Measurements from ENCODE around the gene CYP2D6. TPM values are rescaled to one million over a fixed set of nuclear protein-coding genes. Genes with fewer than 3 reads are reported as not detected.

The CYP2D6 gene
- total RNA-seq, 1 experiment from 2014 or later, result 6.7 TPM

DNA sequence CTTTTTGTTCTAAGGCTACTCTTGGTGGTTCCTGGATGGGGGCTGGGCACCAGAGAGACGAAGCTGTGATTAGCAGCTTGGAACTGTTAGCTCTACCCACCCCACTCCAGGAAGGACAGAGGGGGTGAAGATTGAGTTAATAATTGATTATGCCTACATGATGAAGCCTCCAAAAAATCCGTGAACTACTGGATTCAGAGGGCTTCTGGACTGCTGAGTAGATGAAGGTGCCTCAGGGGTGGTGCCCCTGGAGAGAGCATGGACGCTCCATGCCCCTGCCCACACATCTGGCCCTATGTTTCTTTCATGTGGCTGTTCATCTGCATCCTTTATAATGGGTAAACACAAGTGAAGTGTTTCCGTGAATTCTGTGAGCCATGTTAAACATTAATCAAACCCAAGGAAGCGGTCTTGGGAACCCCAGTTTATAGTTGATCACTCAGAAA lies 47.3 kb upstream of the CYP2D6 start:
- Histone ChIP-seq H3K9me3 (ENCODE audit: insufficient read depth, low read depth) (no peaks in the 10 kb centered on the region), H3K4me3 (no peak overlapping the region), H3K4me1 (replicated peaks; ENCODE audit: insufficient read depth) (no peaks in the 10 kb centered on the region), H3K27ac (no peak overlapping the region), H3K9me2 (ENCODE audit: insufficient read depth) (no peaks in the 10 kb centered on the region), H3K36me3 (ENCODE audit: low read depth) (no peaks in the 10 kb centered on the region), H3K27me3 (ENCODE audit: insufficient read depth, low read depth) (no peaks in the 10 kb centered on the region), H3K4me2 (no peak overlapping the region), H2AFZ (no peak overlapping the region), H3K79me2 (ENCODE audit: low read depth) (peaks cover 24% of the 10 kb centered on the region; the same call in 1 of the 2 replicates), H4K20me1 (ENCODE audit: insufficient read depth) (peaks cover 51% of the 10 kb centered on the region), H3F3A (ENCODE audit: insufficient read depth, low read depth) (peaks cover 15% of the 10 kb centered on the region; the same call in 1 of the 2 replicates)
- ChIA-PET POLR2A (ENCODE audit: unreplicated experiment) (no interaction called here), CTCF (interaction anchor here (0.7 kb wide), 1 partner anchor 283 kb away, joined by 4 read pairs; no protein-coding TSS in a partner anchor)
- intact Hi-C loops (cut with micrococcal nuclease; ENCODE audit: unreplicated experiment), result no loop called here
- no peak for DNase-seq
- BruUV-seq (replicated peaks), result no TSS peak
- TF ChIP-seq, protein P1, sequence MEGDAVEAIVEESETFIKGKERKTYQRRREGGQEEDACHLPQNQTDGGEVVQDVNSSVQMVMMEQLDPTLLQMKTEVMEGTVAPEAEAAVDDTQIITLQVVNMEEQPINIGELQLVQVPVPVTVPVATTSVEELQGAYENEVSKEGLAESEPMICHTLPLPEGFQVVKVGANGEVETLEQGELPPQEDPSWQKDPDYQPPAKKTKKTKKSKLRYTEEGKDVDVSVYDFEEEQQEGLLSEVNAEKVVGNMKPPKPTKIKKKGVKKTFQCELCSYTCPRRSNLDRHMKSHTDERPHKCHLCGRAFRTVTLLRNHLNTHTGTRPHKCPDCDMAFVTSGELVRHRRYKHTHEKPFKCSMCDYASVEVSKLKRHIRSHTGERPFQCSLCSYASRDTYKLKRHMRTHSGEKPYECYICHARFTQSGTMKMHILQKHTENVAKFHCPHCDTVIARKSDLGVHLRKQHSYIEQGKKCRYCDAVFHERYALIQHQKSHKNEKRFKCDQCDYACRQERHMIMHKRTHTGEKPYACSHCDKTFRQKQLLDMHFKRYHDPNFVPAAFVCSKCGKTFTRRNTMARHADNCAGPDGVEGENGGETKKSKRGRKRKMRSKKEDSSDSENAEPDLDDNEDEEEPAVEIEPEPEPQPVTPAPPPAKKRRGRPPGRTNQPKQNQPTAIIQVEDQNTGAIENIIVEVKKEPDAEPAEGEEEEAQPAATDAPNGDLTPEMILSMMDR (conservative IDR thresholded peaks at IDR 0.05), result no peak
- no peak for TF ChIP-seq EZH2 (IDR thresholded peaks at IDR 0.05; ENCODE audit: low read depth)

GRCh38 chr22:42176255-42176915 lies 45.8 kb upstream of the CYP2D6 start:
- BruUV-seq (replicated peaks), result no TSS peak
- no peaks in the 10 kb centered on the region for H3K36me3 ChIP-seq (ENCODE audit: low read depth)
- H4K20me1 ChIP-seq (ENCODE audit: insufficient read depth), result peaks cover 51% of the 10 kb centered on the region
- no peak overlapping the region for H2AFZ ChIP-seq
- H3K27me3 ChIP-seq (ENCODE audit: insufficient read depth, low read depth), result no peaks in the 10 kb centered on the region
- POLR2A ChIA-PET (ENCODE audit: unreplicated experiment), result no interaction called here
- CTCF ChIA-PET, result no interaction called here
- DNase-seq, result no peak
- intact Hi-C loops (cut with micrococcal nuclease; ENCODE audit: unreplicated experiment), result no loop called here
- no peak overlapping the region for H3K4me2 ChIP-seq
- no peaks in the 10 kb centered on the region for H3K4me1 ChIP-seq (replicated peaks; ENCODE audit: insufficient read depth)
- no peak overlapping the region for H3K4me3 ChIP-seq
- H3K9me2 ChIP-seq (ENCODE audit: insufficient read depth), result no peaks in the 10 kb centered on the region
- H3F3A ChIP-seq (ENCODE audit: insufficient read depth, low read depth), result peaks cover 15% of the 10 kb centered on the region; the same call in 1 of the 2 replicates
- H3K79me2 ChIP-seq (ENCODE audit: low read depth), result 0 out of 2 replicates have a peak, but pooled peaks cover 10% of the 10 kb centered on the region
- no peaks in the 10 kb centered on the region for H3K9me3 ChIP-seq (ENCODE audit: insufficient read depth, low read depth)
- TF ChIP-seq, protein P1 (conservative IDR thresholded peaks at IDR 0.05), result no peak
- no peak for TF ChIP-seq EZH2 (IDR thresholded peaks at IDR 0.05; ENCODE audit: low read depth)
- no peak overlapping the region for H3K27ac ChIP-seq

DNA sequence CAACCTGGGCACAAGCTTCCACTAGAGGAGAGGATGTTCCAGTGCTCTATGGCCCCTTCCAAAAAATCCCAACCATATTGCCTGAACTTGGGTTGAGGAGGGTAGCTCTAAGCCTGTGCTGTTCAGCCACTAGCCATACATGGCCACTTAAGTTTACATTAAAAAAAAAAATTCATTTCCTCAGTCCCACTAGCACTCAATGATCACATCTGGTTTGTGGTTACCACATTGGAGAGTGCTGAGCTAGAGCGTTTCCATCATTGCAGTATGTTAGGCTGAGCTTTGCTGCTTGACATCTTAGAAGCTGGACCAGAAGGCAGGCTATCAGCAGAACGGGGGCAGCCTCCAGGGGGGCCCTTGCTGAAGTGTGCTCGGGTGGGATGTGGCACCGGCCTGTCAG lies 43.5 kb upstream of the CYP2D6 start:
- intact Hi-C loops (cut with micrococcal nuclease; ENCODE audit: unreplicated experiment), result no loop called here

More for the DNA sequence above, 43.5 kb upstream of the CYP2D6 start:
- H3K27me3 ChIP-seq (ENCODE audit: insufficient read depth, low read depth), result no peaks in the 10 kb centered on the region
- TF ChIP-seq, protein P1 (conservative IDR thresholded peaks at IDR 0.05), result no peak
- no peak for TF ChIP-seq EZH2 (IDR thresholded peaks at IDR 0.05; ENCODE audit: low read depth)
- H3K9me2 ChIP-seq (ENCODE audit: insufficient read depth), result no peaks in the 10 kb centered on the region
- H3K79me2 ChIP-seq (ENCODE audit: low read depth), result 0 out of 2 replicates have a peak, but pooled peaks cover 10% of the 10 kb centered on the region
- H3K36me3 ChIP-seq (ENCODE audit: low read depth), result no peaks in the 10 kb centered on the region
- no peak overlapping the region for H2AFZ ChIP-seq
- peaks cover 8% of the 10 kb centered on the region; the same call in 1 of the 2 replicates for H3F3A ChIP-seq (ENCODE audit: insufficient read depth, low read depth)
- H3K4me2 ChIP-seq, result no peak overlapping the region
- no peak overlapping the region for H3K27ac ChIP-seq
- H3K4me1 ChIP-seq (replicated peaks; ENCODE audit: insufficient read depth), result no peaks in the 10 kb centered on the region
- no peaks in the 10 kb centered on the region for H3K9me3 ChIP-seq (ENCODE audit: insufficient read depth, low read depth)
- ChIA-PET CTCF (interaction anchor here (0.7 kb wide), 1 partner anchor 19 kb away, joined by 3 read pairs; no protein-coding TSS in a partner anchor), POLR2A (ENCODE audit: unreplicated experiment) (no interaction called here)
- H4K20me1 ChIP-seq (ENCODE audit: insufficient read depth), result peaks cover 52% of the 10 kb centered on the region
- no peak for DNase-seq
- no TSS peak for BruUV-seq (replicated peaks)
- no peak overlapping the region for H3K4me3 ChIP-seq
